ENCODE results near the gene AP5M1. TPM values are rescaled to one million over a fixed set of nuclear protein-coding genes. Genes with fewer than 3 reads are reported as not detected.

AP5M1 gene
- total RNA-seq, 1 experiment from 2014 or later, result 58.7 TPM

DNA sequence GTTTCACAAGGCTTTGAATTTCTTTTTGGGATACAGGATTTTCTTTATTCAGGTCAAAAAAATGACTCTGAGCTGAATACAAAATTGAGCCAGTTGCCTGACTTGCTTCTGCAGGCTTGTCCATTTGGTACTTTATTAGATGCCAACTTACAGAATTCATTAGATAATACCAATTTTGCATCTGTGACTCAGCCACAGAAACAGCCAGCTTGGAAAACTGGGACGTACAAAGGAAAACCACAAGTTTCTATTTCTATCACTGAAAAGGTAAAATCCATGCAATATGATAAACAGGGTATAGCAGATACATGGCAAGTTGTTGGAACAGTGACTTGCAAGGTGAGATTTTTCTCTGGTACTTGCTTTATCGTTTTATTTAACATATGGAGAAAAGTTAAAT lies 5.8 kb downstream of the AP5M1 start:
- ChIA-PET POLR2A (ENCODE audit: low non-redundant PET) (no interaction called here), CTCF (no interaction called here)
- Histone ChIP-seq H3K9me3 (ENCODE audit: low read depth, low read length, poor library complexity, severe bottlenecking) (no peaks in the 10 kb centered on the region), H3K27ac (ENCODE audit: low read depth, low read length, poor library complexity, severe bottlenecking) (no peak overlapping the region), H3K4me3 (ENCODE audit: low read depth, low read length, poor library complexity, severe bottlenecking) (no peak overlapping the region), H3K27me3 (replicated peaks; ENCODE audit: insufficient read depth, low read depth, low read length, poor library complexity) (no peaks in the 10 kb centered on the region), H3K4me1 (ENCODE audit: insufficient read depth, low read length, poor library complexity, severe bottlenecking) (peaks cover 4% of the 10 kb centered on the region), H3K36me3 (ENCODE audit: insufficient read depth, low read length, poor library complexity, severe bottlenecking) (peaks cover 35% of the 10 kb centered on the region)
- TF ChIP-seq EZH2 (IDR thresholded peaks at IDR 0.05; ENCODE audit: borderline replicate concordance, low read depth, low read length, poor library complexity, severe bottlenecking) (no peak), CTCF (conservative IDR thresholded peaks at IDR 0.05; ENCODE audit: low read depth, low read length) (no peak)
- intact Hi-C loops (cut with micrococcal nuclease; ENCODE audit: unreplicated experiment), result no loop called here
- no TSS peak for BruUV-seq (replicated peaks)
- no peak for DNase-seq (ENCODE audit: low spot score)

- Histone ChIP-seq H3K4me3 (ENCODE audit: low read depth, low read length, poor library complexity, severe bottlenecking) (no peak overlapping the region), H3K27me3 (replicated peaks; ENCODE audit: insufficient read depth, low read depth, low read length, poor library complexity) (no peaks in the 10 kb centered on the region), H3K4me1 (ENCODE audit: insufficient read depth, low read length, poor library complexity, severe bottlenecking) (peaks cover 4% of the 10 kb centered on the region), H3K9me3 (ENCODE audit: low read depth, low read length, poor library complexity, severe bottlenecking) (no peaks in the 10 kb centered on the region), H3K27ac (ENCODE audit: low read depth, low read length, poor library complexity, severe bottlenecking) (no peak overlapping the region), H3K36me3 (ENCODE audit: insufficient read depth, low read length, poor library complexity, severe bottlenecking) (peaks cover 35% of the 10 kb centered on the region)
- intact Hi-C loops (cut with micrococcal nuclease; ENCODE audit: unreplicated experiment), result no loop called here
- no TSS peak for BruUV-seq (replicated peaks)
- ChIA-PET CTCF (no interaction called here), POLR2A (ENCODE audit: low non-redundant PET) (no interaction called here)
- DNase-seq (ENCODE audit: low spot score), result no peak
- no peak for TF ChIP-seq CTCF (conservative IDR thresholded peaks at IDR 0.05; ENCODE audit: low read depth, low read length)
- TF ChIP-seq EZH2 (IDR thresholded peaks at IDR 0.05; ENCODE audit: borderline replicate concordance, low read depth, low read length, poor library complexity, severe bottlenecking), result no peak
These were observed 6.4 kb downstream of the AP5M1 start for GRCh38 chr14:57275023-57275664.

DNA sequence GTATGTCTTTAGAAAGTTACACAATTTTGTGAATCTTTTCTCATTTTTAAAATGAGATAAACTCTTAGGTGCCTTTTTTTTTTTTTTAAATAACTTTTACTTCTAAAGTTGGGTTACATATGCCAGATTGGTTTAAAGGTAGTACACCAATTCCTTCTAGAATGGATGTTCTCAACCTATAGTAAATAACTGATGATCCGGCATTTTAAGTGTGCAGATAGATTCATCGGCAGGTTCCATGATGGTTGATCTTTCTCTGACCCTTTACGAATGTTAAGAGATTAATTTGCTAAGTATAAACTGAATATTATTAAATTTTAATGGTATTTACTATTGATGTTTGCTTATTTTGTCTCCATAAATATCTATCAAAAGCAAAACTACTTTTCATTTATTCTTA lies 8.3 kb downstream of the AP5M1 start:
- DNase-seq (ENCODE audit: low spot score), result no peak
- ChIA-PET CTCF (interaction anchor here (0.6 kb wide), 1 partner anchor 11 kb away, joined by 3 read pairs; no protein-coding TSS in a partner anchor), POLR2A (ENCODE audit: low non-redundant PET) (no interaction called here)
- Histone ChIP-seq H3K4me1 (ENCODE audit: insufficient read depth, low read length, poor library complexity, severe bottlenecking) (no peaks in the 10 kb centered on the region), H3K4me3 (ENCODE audit: low read depth, low read length, poor library complexity, severe bottlenecking) (no peak overlapping the region), H3K27ac (ENCODE audit: low read depth, low read length, poor library complexity, severe bottlenecking) (no peak overlapping the region), H3K27me3 (replicated peaks; ENCODE audit: insufficient read depth, low read depth, low read length, poor library complexity) (no peaks in the 10 kb centered on the region), H3K9me3 (ENCODE audit: low read depth, low read length, poor library complexity, severe bottlenecking) (no peaks in the 10 kb centered on the region), H3K36me3 (ENCODE audit: insufficient read depth, low read length, poor library complexity, severe bottlenecking) (peaks cover 41% of the 10 kb centered on the region)
- no peak for TF ChIP-seq CTCF (conservative IDR thresholded peaks at IDR 0.05; ENCODE audit: low read depth, low read length)
- TF ChIP-seq EZH2 (IDR thresholded peaks at IDR 0.05; ENCODE audit: borderline replicate concordance, low read depth, low read length, poor library complexity, severe bottlenecking), result no peak
- no TSS peak for BruUV-seq (replicated peaks)
- intact Hi-C loops (cut with micrococcal nuclease; ENCODE audit: unreplicated experiment), result no loop called here
